ENCODE results near the gene ZNG1F.
"Not testable (repeated sequence)": the region's sequence is repeated elsewhere in the genome, so short reads cannot be mapped to it uniquely, and the experiment has no call there.

DNA sequence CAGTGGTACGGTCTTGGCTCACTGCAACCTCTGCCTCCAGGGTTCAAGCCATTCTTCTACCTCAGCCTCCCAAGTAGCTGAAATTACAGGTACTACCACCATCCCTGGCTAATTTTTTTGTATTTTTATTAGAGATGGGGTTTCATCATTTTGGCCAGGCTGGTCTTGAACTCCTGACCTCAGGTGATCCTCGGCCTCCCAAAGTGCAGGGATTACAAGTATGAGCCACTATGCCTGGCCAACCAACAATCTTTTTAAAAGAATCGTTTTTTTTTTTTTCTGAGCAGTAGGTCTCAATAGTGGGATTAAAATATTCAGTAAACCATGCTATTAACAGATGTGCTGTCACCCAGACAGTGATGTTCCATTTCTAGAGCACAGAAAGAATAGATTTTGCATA is 45.1 kb upstream of the ZNG1F start:
- not testable (repeated sequence) for TF ChIP-seq EZH2phosphoT487 (IDR thresholded peaks at IDR 0.05; ENCODE audit: insufficient read depth, low read depth); EZH2 (IDR thresholded peaks at IDR 0.05; ENCODE audit: insufficient read depth, poor library complexity, severe bottlenecking)
